ENCODE data around the gene JMJD8.

JMJD8 gene

GRCh38 chr16:637081-638018 lies 46.8 kb downstream of the JMJD8 start:
- DNase-seq, result peak; percentile 96

GRCh38 chr16:636206-637080 lies 47.7 kb downstream of the JMJD8 start, which contains the start of gene METTL26:
TSS of gene METTL26 (minus strand) at chr16:636305. CDS start at chr16:636290, 15 bp downstream.
- peak; percentile 96 for DNase-seq

- no peak for DNase-seq
Measured at GRCh38 chr16:635573-636205, 48.4 kb downstream of the JMJD8 start.

- DNase-seq, result no peak
Measured at GRCh38 chr16:634996-635395, 49.1 kb downstream of the JMJD8 start.

GRCh38 chr16:634051-634670 lies 50.0 kb downstream of the JMJD8 start:
- no peak for DNase-seq

GRCh38 chr16:633336-634050 lies 50.6 kb downstream of the JMJD8 start:
- DNase-seq, result no peak

- DNase-seq, result no peak
Measured at GRCh38 chr16:632486-633335, 51.4 kb downstream of the JMJD8 start.

GRCh38 chr16:631808-632358 lies 52.3 kb downstream of the JMJD8 start:
- no peak for DNase-seq

Data from suppressor macrophage treated with lipopolysaccharide for 4 hours (primary cell).